K562 (cell line): ENCODE results near the gene VEGFA. TPM values are rescaled to one million over a fixed set of nuclear protein-coding genes. Genes with fewer than 3 reads are reported as not detected.

Experiments
- BRD9 ChIP-seq: fragments of 450-650 bp; IDR thresholded peaks from 2 replicates; pipeline ENCODE4 v1.6.1; 2018; ENCODE audit warnings: low read depth; ENCODE audit not compliant: partially characterized antibody
- BRF1 ChIP-seq: IDR thresholded peaks from 3 replicates; pipeline ENCODE4 v1.6.1; 2011; ENCODE audit warnings: borderline replicate concordance, mild to moderate bottlenecking; ENCODE audit not compliant: insufficient read length; ENCODE audit errors: extremely low read depth
- CAMTA2 ChIP-seq: fragments of 250-450 bp; sonication (Bioruptor Pico); conservative IDR thresholded peaks from 2 replicates; pipeline ENCODE4 v1.5.1; 2022
- CBFA2T2 ChIP-seq: fragments of 450-650 bp; conservative IDR thresholded peaks from 2 replicates; pipeline ENCODE4 v1.6.1; 2017; ENCODE audit warnings: mild to moderate bottlenecking
- CCAR2 ChIP-seq: fragments of 200-400 bp; formaldehyde crosslinking; IDR thresholded peaks from 2 replicates; pipeline ENCODE4 v1.6.1; 2017; ENCODE audit warnings: mild to moderate bottlenecking, low read depth, low read length
- DPF2 ChIP-seq: fragments of 450-650 bp; IDR thresholded peaks from 2 replicates; pipeline ENCODE4 v1.6.1; 2016
- ETV5 ChIP-seq: sonication (generic); formaldehyde crosslinking; IDR thresholded peaks from 2 replicates; pipeline ENCODE4 v1.4.0; 2020; ENCODE audit warnings: low read depth, mild to moderate bottlenecking, missing genetic modification reagents
- FOXK1 ChIP-seq: sonication (generic); formaldehyde crosslinking; IDR thresholded peaks from 2 replicates; pipeline ENCODE4 v1.8.0; 2022; ENCODE audit warnings: missing genetic modification reagents, mild to moderate bottlenecking, borderline replicate concordance
- FOXM1 ChIP-seq, 2 experiments: fragments of 450-650 bp in 1 of 2; sonication (generic) in 1 of 2; formaldehyde crosslinking in 1 of 2; IDR thresholded peaks; 2 replicates each; pipeline versions ENCODE4 v1.6.1 to v1.9.0; 2017 to 2022; ENCODE audit warnings: low read depth in 2 of 2, mild to moderate bottlenecking in 2 of 2, missing genetic modification reagents in 1 of 2, moderate library complexity in 1 of 2
- HMG20B ChIP-seq: fragments of 250-450 bp; sonication (Bioruptor Pico); IDR thresholded peaks from 2 replicates; pipeline ENCODE4 v1.5.0; 2021; ENCODE audit warnings: mild to moderate bottlenecking
- HNRNPUL1 ChIP-seq: fragments of 200-400 bp; formaldehyde crosslinking; IDR thresholded peaks from 2 replicates; pipeline ENCODE4 v1.6.1; 2017; ENCODE audit warnings: low read length
- NR4A1 ChIP-seq, 2 experiments: fragments of 250-450 bp in 1 of 2; fragments of 450-650 bp in 1 of 2; sonication (Bioruptor Pico) in 1 of 2; IDR thresholded peaks; 2 replicates each; pipeline versions ENCODE4 v1.4.0 to v1.6.1; 2016 to 2020; ENCODE audit warnings: mild to moderate bottlenecking in 2 of 2, missing compliant biosample characterization in 1 of 2, missing genetic modification characterization in 1 of 2, moderate library complexity in 1 of 2
- RHOXF2B ChIP-seq: fragments of 250-450 bp; sonication (Bioruptor Pico); conservative IDR thresholded peaks from 2 replicates; pipeline ENCODE4 v1.5.1; 2021
- SRSF7 ChIP-seq: fragments of 200-400 bp; formaldehyde crosslinking; optimal IDR thresholded peaks from 2 replicates; pipeline ENCODE3; 2017; ENCODE audit warnings: mild to moderate bottlenecking, low read depth, low read length
- SRSF9 ChIP-seq: fragments of 200-400 bp; formaldehyde crosslinking; IDR thresholded peaks from 2 replicates; pipeline ENCODE4 v1.6.1; 2017; ENCODE audit warnings: low read depth, low read length, borderline replicate concordance
- TCF3 ChIP-seq: sonication (generic); formaldehyde crosslinking; IDR thresholded peaks from 2 replicates; pipeline ENCODE4 v1.4.0; 2020; ENCODE audit warnings: mild to moderate bottlenecking, missing genetic modification reagents
- TRIM28 ChIP-seq: fragments of 450-650 bp; IDR thresholded peaks from 2 replicates; pipeline ENCODE4 v1.6.1; 2017
- ZFPM2 ChIP-seq: fragments of 250-450 bp; sonication (Bioruptor Pico); IDR thresholded peaks from 2 replicates; pipeline ENCODE4 v1.5.1; 2022; ENCODE audit warnings: mild to moderate bottlenecking
- ZNF121 ChIP-seq: sonication (generic); formaldehyde crosslinking; conservative IDR thresholded peaks from 2 replicates; pipeline ENCODE4 v1.8.0; 2022; ENCODE audit warnings: missing genetic modification reagents
- ZNF507 ChIP-seq: conservative IDR thresholded peaks from 2 replicates; pipeline ENCODE4 v1.6.1; 2017; ENCODE audit warnings: missing genetic modification characterization, missing compliant biosample characterization
- ZNF518B ChIP-seq: fragments of 250-450 bp; sonication (Bioruptor Pico); IDR thresholded peaks from 2 replicates; pipeline ENCODE4 v1.5.0; 2021; ENCODE audit warnings: mild to moderate bottlenecking, moderate library complexity
- ZNF717 ChIP-seq: fragments of 250-450 bp; sonication (Bioruptor Pico); IDR thresholded peaks from 2 replicates; pipeline ENCODE4 v1.5.0; 2021
- polyA plus RNA-seq, 8 experiments: library from polyadenylated mRNA; depleted of rRNA in 4 of 8; stranded (reverse) in 5 of 8; unstranded in 3 of 8; fragments of >200 nt; fragmentation: Nextera tagmentation in 2 of 8; fragmentation: Illumina TruSeq in 1 of 8; extraction: Ambion mirVana in 2 of 8; extraction: Trizol in 1 of 8; gene quantifications; 2 replicates each; pipeline versions ENCODE4 v1.2.1 to v1.2.3, GENCODE V29; 2011 to 2014; ENCODE audit warnings: inconsistent platforms in 1 of 8, missing spikeins in 1 of 8
- total RNA-seq, 7 experiments: library from RNA; depleted of rRNA in 6 of 7; stranded (reverse); fragments of >200 nt in 6 of 7; fragmentation: Illumina TruSeq in 2 of 7; extraction: Trizol in 2 of 7; gene quantifications; 2 replicates each; pipeline versions ENCODE4 v1.2.1 to v1.2.3, GENCODE V29; 2011 to 2021; ENCODE audit warnings: low replicate concordance in 1 of 7
- TF ChIP-seq, protein P1 (sequence below): fragments of 450-650 bp; IDR thresholded peaks from 2 replicates; pipeline ENCODE4 v1.6.1; 2018; ENCODE audit not compliant: partially characterized antibody

Gene VEGFA
- total and polyA plus RNA-seq, 9 of the 15 experiments (the other 6 are each of a cell fraction or from before 2014, with no cell fraction given), result 14.0 to 271 (median 124) TPM

GRCh38 chr6:43803055-43803782 lies 33.2 kb downstream of the VEGFA start (continued):
- TF ChIP-seq SRSF9 (no peak), FOXM1 (IDR thresholded peaks at IDR 0.05; ENCODE audit: low read depth) (peak; percentile 65), FOXM1 (CRISPR knock-in tag; IDR thresholded peaks at IDR 0.05; ENCODE audit: low read depth) (no peak), ZNF121 (CRISPR knock-in tag) (no peak), SRSF7 (no peak), CCAR2 (no peak), ZFPM2 (no peak), HMG20B (no peak), FOXK1 (CRISPR knock-in tag) (no peak), CBFA2T2 (peak; percentile 85), ZNF717 (CRISPR knock-in tag) (no peak), BRD9 (no peak), NR4A1 (CRISPR knock-in tag; IDR thresholded peaks at IDR 0.05) (no peak), NR4A1 (tag; IDR thresholded peaks at IDR 0.05) (0 out of 2 replicates have a peak, but pooled peaks have one; percentile 23), BRF1 (no peak), ETV5 (no peak), HNRNPUL1 (no peak), DPF2 (peak; percentile 89), ZNF507 (tag) (no peak), RHOXF2B (CRISPR knock-in tag) (no peak), ZNF518B (CRISPR knock-in tag) (no peak), TCF3 (CRISPR knock-in tag) (peak; percentile 84), CAMTA2 (CRISPR knock-in tag) (no peak), TRIM28 (no peak)
- TF ChIP-seq, protein P1, sequence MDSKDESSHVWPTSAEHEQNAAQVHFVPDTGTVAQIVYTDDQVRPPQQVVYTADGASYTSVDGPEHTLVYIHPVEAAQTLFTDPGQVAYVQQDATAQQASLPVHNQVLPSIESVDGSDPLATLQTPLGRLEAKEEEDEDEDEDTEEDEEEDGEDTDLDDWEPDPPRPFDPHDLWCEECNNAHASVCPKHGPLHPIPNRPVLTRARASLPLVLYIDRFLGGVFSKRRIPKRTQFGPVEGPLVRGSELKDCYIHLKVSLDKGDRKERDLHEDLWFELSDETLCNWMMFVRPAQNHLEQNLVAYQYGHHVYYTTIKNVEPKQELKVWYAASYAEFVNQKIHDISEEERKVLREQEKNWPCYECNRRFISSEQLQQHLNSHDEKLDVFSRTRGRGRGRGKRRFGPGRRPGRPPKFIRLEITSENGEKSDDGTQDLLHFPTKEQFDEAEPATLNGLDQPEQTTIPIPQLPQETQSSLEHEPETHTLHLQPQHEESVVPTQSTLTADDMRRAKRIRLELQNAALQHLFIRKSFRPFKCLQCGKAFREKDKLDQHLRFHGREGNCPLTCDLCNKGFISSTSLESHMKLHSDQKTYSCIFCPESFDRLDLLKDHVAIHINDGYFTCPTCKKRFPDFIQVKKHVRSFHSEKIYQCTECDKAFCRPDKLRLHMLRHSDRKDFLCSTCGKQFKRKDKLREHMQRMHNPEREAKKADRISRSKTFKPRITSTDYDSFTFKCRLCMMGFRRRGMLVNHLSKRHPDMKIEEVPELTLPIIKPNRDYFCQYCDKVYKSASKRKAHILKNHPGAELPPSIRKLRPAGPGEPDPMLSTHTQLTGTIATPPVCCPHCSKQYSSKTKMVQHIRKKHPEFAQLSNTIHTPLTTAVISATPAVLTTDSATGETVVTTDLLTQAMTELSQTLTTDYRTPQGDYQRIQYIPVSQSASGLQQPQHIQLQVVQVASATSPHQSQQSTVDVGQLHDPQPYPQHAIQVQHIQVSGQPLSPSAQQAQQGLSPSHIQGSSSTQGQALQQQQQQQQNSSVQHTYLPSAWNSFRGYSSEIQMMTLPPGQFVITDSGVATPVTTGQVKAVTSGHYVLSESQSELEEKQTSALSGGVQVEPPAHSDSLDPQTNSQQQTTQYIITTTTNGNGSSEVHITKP, result peak; percentile 81
